GM12864 (cell line): ENCODE data around the gene C11orf21.

Experiments
- DNase-seq: peaks from one replicate; pipeline ENCODE4 v3.0.0-alpha.2; 2011; ENCODE audit warnings: low read depth
- H3K4me3 ChIP-seq: 2 replicates; pipeline ENCODE4 v1.5.1; 2011; ENCODE audit warnings: mild to moderate bottlenecking, low read depth, low read length, control low read depth
- CTCF ChIP-seq: IDR thresholded peaks from 2 replicates; pipeline ENCODE4 v1.5.1; 2011; ENCODE audit warnings: low read depth, mild to moderate bottlenecking, moderate library complexity, low read length, control low read depth, inconsistent platforms; ENCODE audit errors: missing control alignments

Gene C11orf21

GRCh38 chr11:2311353-2312133 is 9.8 kb upstream of the C11orf21 start:
- H3K4me3 ChIP-seq = no peak overlapping the region
- no peak for TF ChIP-seq CTCF
- DNase-seq = no peak

- no peak for DNase-seq
- H3K4me3 ChIP-seq = no peak overlapping the region
- TF ChIP-seq CTCF = no peak
Measured at GRCh38 chr11:2310786-2311352, 9.2 kb upstream of the C11orf21 start.

GRCh38 chr11:2310073-2310785 is 8.5 kb upstream of the C11orf21 start:
- H3K4me3 ChIP-seq = no peak overlapping the region
- DNase-seq = no peak
- no peak for TF ChIP-seq CTCF

DNA sequence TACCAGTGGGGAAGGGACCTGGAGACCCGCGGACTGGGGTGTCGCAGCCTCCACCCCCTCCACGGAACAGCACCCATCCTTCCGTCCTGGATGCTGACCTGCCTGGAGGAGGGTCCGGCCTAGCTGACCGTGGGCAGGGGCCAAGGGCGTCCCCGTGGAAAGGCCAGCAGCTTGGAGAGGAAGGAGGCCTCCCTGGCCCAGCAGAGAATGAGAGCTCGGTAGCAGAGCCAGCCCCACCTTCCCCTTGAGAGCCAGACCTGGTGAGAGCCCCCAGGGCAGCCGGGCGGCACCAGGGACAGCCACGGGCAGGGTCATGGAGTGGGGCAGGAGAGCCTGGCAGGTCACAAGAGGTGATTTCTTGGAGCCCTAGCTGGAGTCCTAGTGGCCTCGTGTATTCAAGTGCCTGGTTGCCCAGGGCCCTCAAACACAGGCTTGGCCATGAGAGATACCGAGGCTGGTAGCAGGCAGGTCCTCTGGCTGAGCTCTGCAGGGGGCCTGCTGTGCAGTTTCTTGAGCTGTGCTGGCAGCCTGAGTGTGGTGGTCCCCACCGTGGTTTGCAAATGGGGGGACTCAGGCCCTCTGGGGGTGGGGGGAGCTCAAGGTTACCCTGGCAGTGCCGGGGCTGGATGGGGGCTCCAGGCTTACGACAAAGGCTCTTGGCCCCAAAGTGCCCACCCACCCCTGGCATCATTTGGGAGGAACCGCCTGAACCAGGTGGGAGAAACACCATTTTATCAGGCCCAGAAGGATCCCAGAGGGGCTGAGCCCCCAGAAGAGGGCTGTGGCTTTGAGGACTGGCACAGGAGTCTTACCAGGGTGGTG is 7.7 kb upstream of the C11orf21 start:
- H3K4me3 ChIP-seq = no peak overlapping the region
- TF ChIP-seq CTCF = no peak
- no peak for DNase-seq

DNA sequence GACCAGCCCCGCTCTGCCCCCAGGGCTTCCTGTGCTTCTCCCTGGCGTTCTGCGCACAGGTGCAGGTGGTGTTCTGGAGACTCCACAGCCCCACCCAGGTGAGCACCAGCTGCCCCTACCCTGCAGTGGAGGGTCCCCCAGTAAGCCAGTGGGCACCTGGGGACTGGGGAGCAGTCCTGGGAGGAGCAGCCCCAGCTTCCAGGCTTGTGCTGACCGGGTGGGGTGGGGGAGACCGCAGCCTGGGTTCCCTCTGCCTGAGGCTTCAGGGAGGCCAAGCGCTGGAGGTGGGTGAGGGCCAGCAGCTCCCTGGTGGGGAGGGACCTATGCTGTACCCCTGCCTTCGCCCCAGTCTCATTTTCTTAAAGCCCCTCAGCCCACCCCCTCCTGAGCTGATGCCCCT is 7.0 kb upstream of the C11orf21 start:
- H3K4me3 ChIP-seq = no peak overlapping the region
- no peak for TF ChIP-seq CTCF
- no peak for DNase-seq

DNA sequence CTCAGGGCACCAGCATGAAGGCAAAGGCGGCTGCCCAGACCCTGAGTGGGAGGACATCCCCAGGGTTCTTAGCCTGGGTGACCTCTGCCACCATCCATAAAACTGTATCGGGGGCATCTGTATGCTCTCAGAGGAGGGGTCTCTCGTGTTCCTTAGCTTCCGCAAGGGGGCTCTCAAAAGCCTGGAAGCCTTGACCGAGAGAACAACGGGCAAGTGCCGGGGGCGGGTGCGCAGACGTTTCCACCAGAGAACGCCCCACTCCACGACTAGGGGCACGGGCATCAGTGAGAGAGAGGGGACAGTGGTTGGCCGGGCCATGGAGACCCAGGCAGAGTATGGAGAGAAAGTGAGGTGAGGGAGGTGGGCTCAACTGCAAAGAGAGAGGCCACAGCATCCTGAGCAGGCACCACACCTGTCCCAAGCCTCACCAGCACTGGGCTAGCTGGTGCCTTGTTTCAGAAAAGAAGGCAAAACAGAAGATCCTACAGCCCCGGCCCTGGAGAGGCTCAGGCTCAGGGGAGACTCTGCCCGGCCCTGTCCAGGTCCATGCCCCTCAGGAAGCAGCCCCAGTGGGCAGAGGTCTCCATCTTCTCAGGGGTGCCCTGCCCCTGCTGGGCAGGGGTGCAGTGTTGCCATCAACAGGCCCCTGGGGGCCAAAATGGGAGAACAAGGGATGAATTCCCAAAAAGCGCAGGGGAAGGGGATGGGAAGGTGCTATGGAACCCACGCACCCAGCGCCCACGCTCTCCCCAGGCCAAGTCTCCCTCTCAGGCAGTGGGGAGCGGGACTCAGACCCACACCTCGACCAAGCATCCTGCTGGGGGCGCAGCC is 6.0 kb upstream of the C11orf21 start:
- DNase-seq = no peak
- TF ChIP-seq CTCF = no peak
- H3K4me3 ChIP-seq = no peak overlapping the region
